CD4-positive, alpha-beta T cell (primary cell): ENCODE measurements around the gene EEIG1. TPM values are rescaled to one million over a fixed set of nuclear protein-coding genes. Genes with fewer than 3 reads are reported as not detected.

Source experiments
- ATAC-seq: fragments of 200-7000 bp; cut with Tn5 transposase; one replicate; pipeline ENCODE4 v1.10.0; 2022; ENCODE audit warnings: mild to moderate bottlenecking; ENCODE audit not compliant: poor library complexity
- CTCF ChIA-PET: fragments of 350-600 bp; sonication (Branson Sonifier 250); formaldehyde crosslinking; loops from one replicate; lab custom pipeline; 2021; ENCODE audit warnings: antibody characterized with exemption, inconsistent platforms; lab: Charles Lee
- POLR2A ChIA-PET: fragments of 350-600 bp; sonication (Branson Sonifier 250); formaldehyde crosslinking; loops from one replicate; lab custom pipeline; 2021; ENCODE audit warnings: antibody characterized with exemption, inconsistent platforms; lab: Charles Lee
- DNase-seq, 14 experiments: peaks; one replicate each; pipeline ENCODE4 v3.0.0-alpha.2; 2013 to 2020; ENCODE audit warnings: mixed read lengths in 2 of 14
- H3K27ac ChIP-seq, 2 donors: one replicate each; pipeline versions ENCODE4 v1.5.1 to v1.7.0; 2013; ENCODE audit warnings: low read length in 2 of 2, low read depth in 1 of 2, mild to moderate bottlenecking in 1 of 2
- H3K27me3 ChIP-seq, 2 experiments: 1 replicate in 1 of 2; 2 replicates in 1 of 2; pipeline versions ENCODE4 v1.6.1 to v1.7.0; 2013; ENCODE audit warnings: low read length in 2 of 2, control low read depth in 1 of 2, mild to moderate bottlenecking in 1 of 2, moderate library complexity in 1 of 2; ENCODE audit not compliant: insufficient read depth in 2 of 2, control insufficient read depth in 1 of 2
- H3K36me3 ChIP-seq: one replicate; pipeline ENCODE4 v1.6.1; 2013; ENCODE audit warnings: low read length, control low read depth; ENCODE audit not compliant: insufficient read depth
- H3K4me1 ChIP-seq: one replicate; pipeline ENCODE4 v1.6.1; 2013; ENCODE audit warnings: low read length, control low read depth; ENCODE audit not compliant: insufficient read depth
- H3K4me3 ChIP-seq: one replicate; pipeline ENCODE4 v1.5.1; 2013; ENCODE audit warnings: mild to moderate bottlenecking, low read length, moderate library complexity
- H3K9me3 ChIP-seq, 2 experiments: 1 replicate in 1 of 2; 2 replicates in 1 of 2; pipeline versions ENCODE4 v1.6.1 to v1.7.0; 2013; ENCODE audit warnings: low read length in 2 of 2, mild to moderate bottlenecking in 2 of 2, control low read depth in 1 of 2, moderate library complexity in 1 of 2; ENCODE audit not compliant: control insufficient read depth in 1 of 2, insufficient read depth in 1 of 2
- H3K27ac Mint-ChIP-seq: one replicate; pipeline ENCODE4 v1.8.0; 2020; ENCODE audit warnings: mixed read lengths
- H3K27me3 Mint-ChIP-seq: one replicate; pipeline ENCODE4 v1.8.0; 2021; ENCODE audit warnings: mixed read lengths
- H3K36me3 Mint-ChIP-seq: one replicate; pipeline ENCODE4 v1.8.0; 2021; ENCODE audit warnings: low read depth, mixed read lengths
- H3K4me1 Mint-ChIP-seq: one replicate; pipeline ENCODE4 v1.8.0; 2021; ENCODE audit warnings: low read depth, mixed read lengths
- H3K4me3 Mint-ChIP-seq: one replicate; pipeline ENCODE4 v1.8.0; 2020; ENCODE audit warnings: mild to moderate bottlenecking, mixed read lengths
- H3K9me3 Mint-ChIP-seq: one replicate; pipeline ENCODE4 v1.8.0; 2020; ENCODE audit warnings: mixed read lengths
- CTCF ChIP-seq: fragments of 200-600 bp; IDR thresholded peaks from one replicate; pipeline ENCODE4 v1.8.0; 2022; ENCODE audit warnings: antibody characterized with exemption, mild to moderate bottlenecking
- intact Hi-C, 2 experiments: fragments of 100-400 bp; cut with DNase I in 1 of 2; cut with micrococcal nuclease in 1 of 2; formaldehyde crosslinking; loops; one replicate each; pipeline versions ENCODE4 v1.15.1 to v1.9.0; 2023 to 2025; cut with DNase I, micrococcal nuclease
- total RNA-seq, 174 experiments: library from RNA in 2 of 174; stranded (reverse) in 2 of 174; gene quantifications; one replicate each; pipeline ENCODE4 v1.2.3 and lab custom pipeline; 2021 to 2026

The EEIG1 gene
- total RNA-seq, 2 experiments from 2014 or later = 440 to 463 TPM

- Histone ChIP-seq H3K9me3 (no peaks in the 10 kb centered on the region), H3K4me3 (peak overlapping the region; percentile 67), H3K27ac (peak overlapping the region; percentile 73 to 96), H3K4me1 (peaks cover 91% of the 10 kb centered on the region), H3K27me3 (no peaks in the 10 kb centered on the region), H3K36me3 (peaks cover 45% of the 10 kb centered on the region)
- Mint-ChIP-seq H3K4me3 (peak overlapping the region; percentile 91), H3K4me1 (peaks cover 76% of the 10 kb centered on the region), H3K27me3 (no peaks in the 10 kb centered on the region), H3K27ac (peak overlapping the region; percentile 97), H3K9me3 (no peaks in the 10 kb centered on the region), H3K36me3 (peaks cover 92% of the 10 kb centered on the region)
- intact Hi-C loops = loop anchor here in 1 of 2 experiments (5.0 kb wide), 1 partner anchor 37 kb away; the partner anchor contains the start of gene DPM2
- ChIA-PET CTCF (interaction anchor here (1.1 to 2.2 kb wide), 3 partner anchors 19 to 57 kb away, joined by 3 to 13 read pairs (median 4); no protein-coding TSS in a partner anchor), POLR2A (interaction anchor here (0.8 to 34.9 kb wide), 9 partner anchors 9 to 99 kb away, joined by 3 to 1020 read pairs (median 4); partner anchors contain the start of genes NAIF1 and SLC25A25)
- no peak for TF ChIP-seq CTCF
- DNase-seq (peak in 2 of 14 experiments; percentile 14 to 26), ATAC-seq (no peak)
Measured at GRCh38 chr9:127974001-127974768, 6.6 kb downstream of the EEIG1 start.

- POLR2A ChIA-PET = interaction anchor here (0.8 to 34.9 kb wide), 9 partner anchors 6 to 99 kb away, joined by 3 to 1020 read pairs (median 31); partner anchors contain the start of genes EEIG1, NAIF1 and SLC25A25
- no peak for TF ChIP-seq CTCF
- Histone ChIP-seq H3K27ac (peak overlapping the region; percentile 73 to 96), H3K27me3 (no peaks in the 10 kb centered on the region), H3K36me3 (peaks cover 45% of the 10 kb centered on the region), H3K4me1 (peaks cover 96% of the 10 kb centered on the region), H3K4me3 (peak overlapping the region; percentile 67), H3K9me3 (no peaks in the 10 kb centered on the region)
- intact Hi-C loops = loop anchor here in 1 of 2 experiments (5.0 kb wide), 1 partner anchor 36 kb away; the partner anchor contains the start of gene DPM2
- H3K4me3 Mint-ChIP-seq = peak overlapping the region; percentile 91
- no peaks in the 10 kb centered on the region for H3K9me3 Mint-ChIP-seq
- no peaks in the 10 kb centered on the region for H3K27me3 Mint-ChIP-seq
- CTCF ChIA-PET = interaction anchor here (1.1 to 2.2 kb wide), 3 partner anchors 18 to 61 kb away, joined by 3 to 13 read pairs (median 4); no protein-coding TSS in a partner anchor
- peak in 2 of 14 experiments; percentile 35 to 54 for DNase-seq
- peak overlapping the region; percentile 97 for H3K27ac Mint-ChIP-seq
- peaks cover 84% of the 10 kb centered on the region for H3K4me1 Mint-ChIP-seq
- no peak for ATAC-seq
- peaks cover 92% of the 10 kb centered on the region for H3K36me3 Mint-ChIP-seq
Measured at GRCh38 chr9:127973169-127974000, 7.4 kb downstream of the EEIG1 start.
